ENCODE measurements around the gene L2HGDH.

The L2HGDH gene

DNA sequence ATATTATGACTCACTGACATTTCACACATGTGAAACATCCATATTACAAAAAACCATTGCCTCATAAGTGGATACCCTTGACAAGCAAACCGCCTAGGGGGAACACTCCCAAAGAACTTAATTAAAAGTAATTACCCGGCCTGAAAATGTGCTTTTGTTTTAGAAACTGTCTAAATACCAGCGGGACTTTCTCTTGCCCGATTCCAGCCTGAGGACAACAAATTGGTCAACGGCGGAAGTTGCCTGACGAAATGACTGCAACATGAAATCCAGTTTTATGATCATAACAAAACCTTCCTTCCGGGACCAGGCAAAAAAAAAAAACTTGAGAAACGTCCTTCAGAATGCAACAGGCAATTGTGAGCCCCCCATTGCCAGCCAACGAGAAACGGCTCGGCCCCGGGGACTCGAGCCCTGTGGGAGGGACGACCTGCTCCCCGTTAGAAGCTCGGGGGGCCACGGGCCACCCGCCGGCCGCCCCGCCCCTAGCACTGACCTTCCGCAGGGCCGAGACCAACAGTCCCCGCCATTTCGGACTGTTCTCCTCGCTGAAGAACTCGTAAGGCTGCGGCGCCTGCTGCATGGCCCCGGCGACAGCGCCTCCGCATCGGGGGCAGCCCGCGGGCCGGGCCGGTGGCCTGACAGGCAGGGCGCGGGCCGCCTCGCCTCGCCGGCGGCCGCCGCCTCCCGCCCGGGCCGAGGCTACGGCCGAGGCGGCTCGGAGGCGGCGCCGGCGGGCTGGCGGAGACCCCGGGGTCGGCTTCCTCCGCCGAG is 81.1 kb downstream of the L2HGDH start:
- Histone ChIP-seq H3K4me1 (ENCODE audit: control insufficient read depth, insufficient read depth, low read length) (peaks cover 23% of the 10 kb centered on the region), H3K9ac (ENCODE audit: low read length) (peak overlapping the region; percentile 54), H3K36me3 (ENCODE audit: control insufficient read depth, insufficient read depth, low read length) (no peaks in the 10 kb centered on the region), H3K4me3 (ENCODE audit: low read length) (peak overlapping the region; percentile 88), H3K27me3 (ENCODE audit: control insufficient read depth, insufficient read depth, low read length) (no peaks in the 10 kb centered on the region), H3K27ac (ENCODE audit: low read depth, low read length) (peak overlapping the region; percentile 96)

DNA sequence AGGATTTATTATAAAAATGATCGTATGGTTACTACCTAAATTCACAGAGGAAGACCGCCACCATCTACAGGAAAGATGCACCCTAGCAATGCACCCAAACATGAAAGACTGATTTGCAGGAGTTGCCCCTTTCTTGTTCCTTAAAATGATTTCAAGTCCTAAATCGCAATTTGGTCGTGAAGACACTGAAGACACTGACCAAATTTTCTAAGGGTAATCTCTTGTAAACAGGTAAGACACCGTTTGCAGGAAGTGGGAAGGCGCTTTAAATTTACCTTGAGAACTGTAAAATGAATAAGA is 81.7 kb downstream of the L2HGDH start:
- H3K4me1 ChIP-seq (ENCODE audit: control insufficient read depth, insufficient read depth, low read length) = peaks cover 28% of the 10 kb centered on the region
- no peaks in the 10 kb centered on the region for H3K27me3 ChIP-seq (ENCODE audit: control insufficient read depth, insufficient read depth, low read length)
- H3K9ac ChIP-seq (ENCODE audit: low read length) = peak overlapping the region; percentile 10
- H3K27ac ChIP-seq (ENCODE audit: low read depth, low read length) = peak overlapping the region; percentile 96
- H3K4me3 ChIP-seq (ENCODE audit: low read length) = peak overlapping the region; percentile 88
- no peaks in the 10 kb centered on the region for H3K36me3 ChIP-seq (ENCODE audit: control insufficient read depth, insufficient read depth, low read length)

DNA sequence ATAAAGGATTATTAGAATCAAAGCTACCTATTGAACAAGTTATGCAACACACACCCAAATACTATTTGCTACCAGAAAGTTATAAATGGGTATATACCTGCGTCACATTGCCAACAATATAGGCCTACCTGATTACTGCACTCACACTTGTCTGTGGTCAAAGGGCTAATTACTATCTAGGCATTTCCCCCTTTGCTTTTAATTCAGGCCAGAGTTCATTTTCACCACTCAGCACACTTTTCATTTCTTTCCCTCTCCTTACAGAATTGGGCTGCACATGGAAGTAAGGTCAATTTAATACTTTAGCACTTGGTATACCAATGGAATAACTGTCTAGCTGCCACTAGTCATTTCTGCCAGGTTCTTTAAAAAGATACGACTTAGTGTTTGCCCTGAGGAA is 82.3 kb downstream of the L2HGDH start:
- H3K4me1 ChIP-seq (ENCODE audit: control insufficient read depth, insufficient read depth, low read length) = peaks cover 31% of the 10 kb centered on the region

DNA sequence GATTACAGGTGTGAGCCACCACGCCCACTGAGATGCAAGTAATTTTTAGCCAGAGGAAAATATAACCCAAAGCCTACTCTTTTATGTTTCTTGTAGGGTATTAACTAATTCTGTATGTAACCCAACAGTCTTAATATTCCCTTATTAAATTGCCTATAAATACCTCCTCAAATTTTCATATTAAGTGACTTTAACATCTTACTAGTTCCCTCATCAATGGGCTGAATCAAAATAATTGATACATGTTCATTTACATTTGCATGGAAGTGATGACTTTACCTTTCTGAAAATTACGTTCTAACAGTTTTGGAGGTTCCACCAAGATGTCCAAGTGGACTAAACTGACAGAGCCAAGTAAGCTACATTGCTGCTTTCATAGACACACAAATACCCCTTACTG is 83.7 kb downstream of the L2HGDH start:
- Histone ChIP-seq H3K9ac (ENCODE audit: low read length) (no peak overlapping the region), H3K27me3 (ENCODE audit: control insufficient read depth, insufficient read depth, low read length) (no peaks in the 10 kb centered on the region), H3K27ac (ENCODE audit: low read depth, low read length) (no peak overlapping the region), H3K4me3 (ENCODE audit: low read length) (no peak overlapping the region), H3K4me1 (ENCODE audit: control insufficient read depth, insufficient read depth, low read length) (peaks cover 31% of the 10 kb centered on the region), H3K36me3 (ENCODE audit: control insufficient read depth, insufficient read depth, low read length) (no peaks in the 10 kb centered on the region)

More for the DNA sequence above, 82.3 kb downstream of the L2HGDH start:
- Histone ChIP-seq H3K4me3 (ENCODE audit: low read length) (peak overlapping the region; percentile 88), H3K9ac (ENCODE audit: low read length) (no peak overlapping the region), H3K27ac (ENCODE audit: low read depth, low read length) (no peak overlapping the region), H3K27me3 (ENCODE audit: control insufficient read depth, insufficient read depth, low read length) (no peaks in the 10 kb centered on the region), H3K36me3 (ENCODE audit: control insufficient read depth, insufficient read depth, low read length) (no peaks in the 10 kb centered on the region)

DNA sequence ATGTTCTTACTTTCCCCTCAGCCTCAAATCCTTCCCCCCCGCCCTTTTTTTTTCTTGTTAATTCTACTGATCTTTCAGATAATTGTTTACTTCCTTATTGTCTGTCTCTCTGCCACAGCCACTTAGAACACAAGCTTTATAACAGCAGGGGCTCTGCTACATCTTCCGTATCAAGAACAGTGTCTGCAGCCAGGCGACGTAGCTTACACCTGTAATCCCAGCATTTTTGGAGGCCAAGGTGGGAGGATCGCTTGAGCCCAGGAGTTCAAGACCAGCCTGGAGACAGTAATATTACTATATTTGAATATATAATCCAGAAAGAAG is 86.1 kb downstream of the L2HGDH start:
- Histone ChIP-seq H3K27ac (ENCODE audit: low read depth, low read length) (peak overlapping the region; percentile 40), H3K9ac (ENCODE audit: low read length) (no peak overlapping the region), H3K4me3 (ENCODE audit: low read length) (peak overlapping the region; percentile 18), H3K27me3 (ENCODE audit: control insufficient read depth, insufficient read depth, low read length) (no peaks in the 10 kb centered on the region), H3K4me1 (ENCODE audit: control insufficient read depth, insufficient read depth, low read length) (peaks cover 29% of the 10 kb centered on the region), H3K36me3 (ENCODE audit: control insufficient read depth, insufficient read depth, low read length) (no peaks in the 10 kb centered on the region)

DNA sequence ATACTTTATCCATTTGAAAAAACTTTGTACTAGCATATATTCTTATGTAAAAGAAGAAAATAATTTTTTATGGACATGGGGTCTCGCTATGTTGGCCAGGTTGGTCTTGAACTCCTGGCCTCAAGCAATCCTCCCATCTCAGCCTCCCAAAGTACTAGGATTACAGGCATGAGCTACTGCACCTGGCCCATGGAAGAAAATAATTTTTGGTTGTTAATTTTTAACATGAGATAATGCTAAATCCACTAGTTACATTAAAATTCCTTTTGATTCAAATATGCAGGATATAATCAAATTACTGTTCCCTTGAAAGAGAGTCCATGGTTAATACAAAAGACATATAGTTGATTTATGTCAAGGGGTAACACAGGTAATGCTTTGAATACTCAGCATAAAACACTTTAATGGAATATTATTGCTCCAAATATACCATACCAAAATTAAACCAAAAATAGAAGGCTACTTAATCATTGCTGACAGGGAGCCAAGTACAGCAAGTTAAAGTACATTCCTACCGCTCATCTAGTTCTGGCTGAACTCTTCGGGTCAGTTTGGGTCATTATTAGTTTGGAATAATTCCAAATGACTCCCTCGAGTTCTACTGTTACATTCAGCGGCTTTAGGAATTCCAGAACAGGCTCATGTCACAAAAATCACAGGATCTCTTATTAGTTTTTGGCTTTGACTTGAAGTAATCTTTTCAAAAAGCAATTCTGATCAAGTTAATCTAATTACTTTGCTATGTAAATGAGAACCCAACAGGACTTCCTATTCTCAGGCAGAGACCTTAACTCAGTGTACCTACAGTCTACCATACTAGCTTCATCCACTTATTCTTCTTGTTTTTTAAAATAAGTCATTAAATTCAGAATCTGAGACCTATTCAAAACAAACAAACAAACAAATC is 86.7 kb downstream of the L2HGDH start:
- Histone ChIP-seq H3K36me3 (ENCODE audit: control insufficient read depth, insufficient read depth, low read length) (no peaks in the 10 kb centered on the region), H3K27ac (ENCODE audit: low read depth, low read length) (peak overlapping the region; percentile 40), H3K27me3 (ENCODE audit: control insufficient read depth, insufficient read depth, low read length) (no peaks in the 10 kb centered on the region), H3K9ac (ENCODE audit: low read length) (no peak overlapping the region), H3K4me1 (ENCODE audit: control insufficient read depth, insufficient read depth, low read length) (peaks cover 29% of the 10 kb centered on the region), H3K4me3 (ENCODE audit: low read length) (peak overlapping the region; percentile 18)

DNA sequence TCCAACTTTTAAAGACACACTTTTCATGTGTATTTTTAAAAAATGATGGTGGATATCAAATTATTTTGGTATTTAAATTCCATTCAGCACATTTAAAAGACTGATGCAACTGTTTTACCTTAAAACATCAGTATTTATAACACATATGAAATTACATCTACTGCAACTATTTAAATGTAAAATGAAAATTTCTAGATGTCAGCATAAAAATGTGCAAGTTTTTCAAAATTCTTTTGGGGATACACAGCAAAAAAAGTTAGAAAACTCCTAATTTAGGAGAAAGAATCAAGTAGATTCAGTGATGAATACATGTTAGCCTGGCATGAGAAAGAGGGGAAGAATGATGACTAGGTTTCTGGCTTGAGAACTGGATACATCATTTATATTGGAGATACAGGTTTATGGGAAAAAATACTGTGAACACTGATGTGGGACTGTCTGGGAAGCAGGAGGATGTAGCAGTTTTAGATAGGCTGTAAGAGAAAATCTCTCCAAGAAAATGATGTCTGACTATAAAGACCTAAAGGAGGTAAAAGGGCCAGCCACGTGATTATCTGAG is 89.9 kb downstream of the L2HGDH start:
- H3K4me3 ChIP-seq (ENCODE audit: low read length) = no peak overlapping the region
- H3K9ac ChIP-seq (ENCODE audit: low read length) = no peak overlapping the region
- no peak overlapping the region for H3K27ac ChIP-seq (ENCODE audit: low read depth, low read length)
- H3K36me3 ChIP-seq (ENCODE audit: control insufficient read depth, insufficient read depth, low read length) = no peaks in the 10 kb centered on the region
- H3K27me3 ChIP-seq (ENCODE audit: control insufficient read depth, insufficient read depth, low read length) = no peaks in the 10 kb centered on the region
- peaks cover 15% of the 10 kb centered on the region for H3K4me1 ChIP-seq (ENCODE audit: control insufficient read depth, insufficient read depth, low read length)

DNA sequence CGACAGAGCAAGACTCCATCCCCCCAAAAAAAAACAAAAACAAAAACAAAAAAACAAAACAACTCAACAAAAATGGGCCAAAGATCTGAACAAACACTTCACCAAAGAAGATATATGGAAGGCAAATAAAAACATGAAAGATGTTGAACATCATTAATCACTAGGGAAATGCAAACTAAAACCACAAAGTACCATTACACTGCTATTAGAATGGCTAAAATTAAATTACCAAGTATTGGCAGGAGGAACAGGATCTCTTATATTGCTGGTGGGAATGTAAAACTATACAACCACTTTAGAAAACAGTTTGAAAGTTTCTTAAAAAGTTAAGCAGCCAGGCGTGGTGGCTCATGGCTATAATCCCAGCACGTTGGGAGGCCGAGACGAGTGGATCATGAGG is 93.5 kb downstream of the L2HGDH start:
- H3K27me3 ChIP-seq (ENCODE audit: control insufficient read depth, insufficient read depth, low read length) = no peaks in the 10 kb centered on the region
- H3K4me1 ChIP-seq (ENCODE audit: control insufficient read depth, insufficient read depth, low read length) = peaks cover 5% of the 10 kb centered on the region
- H3K27ac ChIP-seq (ENCODE audit: low read depth, low read length) = no peak overlapping the region
- no peak overlapping the region for H3K4me3 ChIP-seq (ENCODE audit: low read length)
- no peak overlapping the region for H3K9ac ChIP-seq (ENCODE audit: low read length)
- H3K36me3 ChIP-seq (ENCODE audit: control insufficient read depth, insufficient read depth, low read length) = no peaks in the 10 kb centered on the region

DNA sequence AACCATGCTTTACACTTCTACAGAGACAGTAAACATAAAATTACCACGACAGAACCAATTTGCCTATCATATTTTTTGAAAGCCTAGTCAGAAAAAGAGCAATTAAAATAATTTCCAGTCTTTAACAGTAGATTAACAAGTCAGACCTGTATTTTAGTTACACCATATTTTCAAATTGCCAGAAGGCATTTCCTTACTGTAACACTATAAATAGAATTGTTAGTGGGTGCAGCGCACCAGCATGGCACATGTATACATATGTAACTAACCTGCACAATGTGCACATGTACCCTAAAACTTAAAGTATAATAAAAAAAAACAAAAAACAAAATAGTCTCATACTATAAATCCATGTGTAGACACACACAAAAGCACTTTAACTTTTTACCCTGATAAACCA is 96.6 kb downstream of the L2HGDH start:
- H3K27me3 ChIP-seq (ENCODE audit: control insufficient read depth, insufficient read depth, low read length) = no peaks in the 10 kb centered on the region
- H3K36me3 ChIP-seq (ENCODE audit: control insufficient read depth, insufficient read depth, low read length) = no peaks in the 10 kb centered on the region
- H3K27ac ChIP-seq (ENCODE audit: low read depth, low read length) = no peak overlapping the region
- H3K9ac ChIP-seq (ENCODE audit: low read length) = no peak overlapping the region
- H3K4me3 ChIP-seq (ENCODE audit: low read length) = no peak overlapping the region
- H3K4me1 ChIP-seq (ENCODE audit: control insufficient read depth, insufficient read depth, low read length) = peaks cover 2% of the 10 kb centered on the region

DNA sequence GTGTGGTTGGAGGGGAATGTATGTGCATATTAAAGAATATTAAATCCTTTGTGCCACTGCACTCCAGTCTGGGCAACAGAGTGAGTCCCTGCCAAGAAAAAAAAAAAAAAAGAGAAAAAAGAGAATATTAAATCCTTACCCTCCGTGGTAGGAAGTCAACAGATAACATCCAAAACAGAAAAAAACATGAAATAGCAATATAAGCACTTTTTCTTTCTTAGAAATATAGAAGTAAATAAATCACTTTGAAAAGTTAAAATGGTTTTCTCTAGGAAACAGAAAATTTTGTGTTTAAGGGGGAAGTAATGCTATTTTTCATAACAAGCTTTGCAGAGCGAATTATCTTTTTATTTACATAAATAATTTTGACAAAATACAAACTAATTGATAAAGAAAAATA is 98.2 kb downstream of the L2HGDH start:
- Histone ChIP-seq H3K27me3 (ENCODE audit: control insufficient read depth, insufficient read depth, low read length) (no peaks in the 10 kb centered on the region), H3K4me3 (ENCODE audit: low read length) (no peak overlapping the region), H3K9ac (ENCODE audit: low read length) (no peak overlapping the region), H3K27ac (ENCODE audit: low read depth, low read length) (no peak overlapping the region), H3K4me1 (ENCODE audit: control insufficient read depth, insufficient read depth, low read length) (peaks cover 2% of the 10 kb centered on the region), H3K36me3 (ENCODE audit: control insufficient read depth, insufficient read depth, low read length) (no peaks in the 10 kb centered on the region)

DNA sequence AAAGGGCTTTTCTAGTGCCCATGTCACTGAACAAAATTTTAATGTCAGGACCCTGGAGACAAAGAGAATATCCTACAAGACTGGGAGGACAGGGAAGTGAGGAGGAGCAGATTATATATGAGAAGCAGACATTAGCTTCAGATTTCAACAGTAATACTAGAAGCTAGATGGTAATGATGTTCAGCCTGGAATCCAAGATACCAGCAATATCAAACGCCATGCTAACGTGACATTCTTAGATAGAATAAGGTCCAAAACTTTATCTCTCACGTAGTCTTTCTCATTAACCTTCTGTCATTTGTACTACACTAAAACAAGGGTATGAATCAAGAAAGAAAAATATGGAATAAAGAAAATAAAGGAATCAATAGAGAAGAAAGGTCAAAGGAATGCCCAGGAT is 99.3 kb downstream of the L2HGDH start:
- peaks cover 2% of the 10 kb centered on the region for H3K4me1 ChIP-seq (ENCODE audit: control insufficient read depth, insufficient read depth, low read length)
- H3K9ac ChIP-seq (ENCODE audit: low read length) = no peak overlapping the region
- no peak overlapping the region for H3K27ac ChIP-seq (ENCODE audit: low read depth, low read length)
- no peak overlapping the region for H3K4me3 ChIP-seq (ENCODE audit: low read length)
- H3K27me3 ChIP-seq (ENCODE audit: control insufficient read depth, insufficient read depth, low read length) = no peaks in the 10 kb centered on the region
- no peaks in the 10 kb centered on the region for H3K36me3 ChIP-seq (ENCODE audit: control insufficient read depth, insufficient read depth, low read length)

DNA sequence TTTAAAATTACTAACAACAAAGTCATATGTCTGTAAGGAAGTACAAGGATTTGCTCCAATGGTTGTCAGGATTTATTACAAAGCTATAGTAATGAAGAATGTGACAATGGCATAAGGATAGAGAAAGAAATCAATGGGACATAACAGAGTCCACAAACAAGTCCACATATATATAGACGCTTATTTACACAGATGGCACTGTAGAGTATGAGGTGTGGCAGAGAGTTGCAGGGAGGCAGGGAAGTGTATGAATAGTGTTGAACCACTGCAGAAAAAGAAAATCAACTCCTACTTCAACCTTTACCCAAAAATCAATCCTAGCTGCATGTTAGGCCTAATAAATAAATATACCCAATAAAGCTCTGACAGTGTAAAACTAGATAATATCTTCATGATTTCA is 102.0 kb downstream of the L2HGDH start:
- H3K36me3 ChIP-seq (ENCODE audit: control insufficient read depth, insufficient read depth, low read length) = no peaks in the 10 kb centered on the region
- H3K9ac ChIP-seq (ENCODE audit: low read length) = no peak overlapping the region

More for the DNA sequence above, 102.0 kb downstream of the L2HGDH start:
- Histone ChIP-seq H3K4me3 (ENCODE audit: low read length) (no peak overlapping the region), H3K27ac (ENCODE audit: low read depth, low read length) (no peak overlapping the region), H3K27me3 (ENCODE audit: control insufficient read depth, insufficient read depth, low read length) (no peaks in the 10 kb centered on the region), H3K4me1 (ENCODE audit: control insufficient read depth, insufficient read depth, low read length) (no peaks in the 10 kb centered on the region)
